ENCODE results near the gene MATN1. TPM values are rescaled to one million over a fixed set of nuclear protein-coding genes. Genes with fewer than 3 reads are reported as not detected.

MATN1 gene
- total RNA-seq, 2 experiments from 2014 or later, result 0.28 to 0.42 TPM

DNA sequence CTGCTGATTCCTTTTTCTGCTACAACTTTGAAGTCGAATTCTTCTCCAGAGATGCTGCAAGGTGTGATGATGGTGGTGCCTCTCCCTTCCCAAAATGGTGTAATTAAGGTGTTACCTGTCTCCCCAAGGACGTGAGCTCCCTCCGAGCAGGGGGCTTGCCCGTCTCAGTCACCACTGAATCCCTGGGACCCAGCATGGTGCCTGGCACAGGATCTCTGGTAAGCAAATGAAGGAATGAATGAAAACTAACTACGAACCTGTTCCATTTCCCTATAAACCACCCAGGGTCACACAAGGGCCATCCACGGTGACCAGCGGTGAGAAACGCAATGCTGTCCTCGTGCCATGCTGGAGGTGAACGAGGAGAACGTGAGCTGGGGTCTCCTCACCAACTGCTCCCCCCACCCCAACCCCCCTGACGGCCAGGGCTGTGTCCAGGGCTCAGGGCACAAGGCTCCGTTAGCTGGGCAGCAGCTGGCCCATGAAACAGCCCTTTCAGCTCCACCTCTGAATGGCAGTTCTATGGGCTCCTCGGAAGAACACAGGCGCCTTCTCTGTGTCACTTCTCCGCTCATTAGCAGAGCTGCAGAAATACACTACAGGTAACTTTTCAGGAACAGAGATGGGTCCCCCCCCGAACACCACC is 2.2 kb upstream of the MATN1 start:
- H3K4me2 ChIP-seq (ENCODE audit: low read length), result no peak overlapping the region
- H3K9me3 ChIP-seq (ENCODE audit: low read length), result no peaks in the 10 kb centered on the region
- no peak overlapping the region for H2AFZ ChIP-seq (ENCODE audit: low read length)
- intact Hi-C loops (cut with micrococcal nuclease; ENCODE audit: unreplicated experiment), result no loop called here
- CTCF ChIA-PET (ENCODE audit: unreplicated experiment), result interaction anchor here (1.8 kb wide), 1 partner anchor 53 kb away, joined by 5 read pairs; no protein-coding TSS in a partner anchor
- no peak overlapping the region for H3K27ac ChIP-seq (ENCODE audit: low read depth, low read length, poor library complexity, severe bottlenecking)
- H3K9me2 ChIP-seq (ENCODE audit: insufficient read depth, low read length), result no peaks in the 10 kb centered on the region
- POLR2A ChIA-PET, result interaction anchor here (1.6 kb wide), 1 partner anchor 29 kb away, joined by 4 read pairs; no protein-coding TSS in a partner anchor
- no peak for DNase-seq (ENCODE audit: low spot score)
- no peaks in the 10 kb centered on the region for H3K36me3 ChIP-seq (ENCODE audit: insufficient read depth, low read length)
- no peaks in the 10 kb centered on the region for H3K79me2 ChIP-seq (ENCODE audit: insufficient read depth, low read depth, low read length)
- no peaks in the 10 kb centered on the region for H4K20me1 ChIP-seq (ENCODE audit: insufficient read depth, low read length)
- peaks cover 32% of the 10 kb centered on the region for H3K4me1 ChIP-seq (ENCODE audit: insufficient read depth, low read length, poor library complexity, severe bottlenecking)
- H3K4me3 ChIP-seq (ENCODE audit: low read depth, low read length, poor library complexity, severe bottlenecking), result no peak overlapping the region
- no TSS peak for BruUV-seq (replicated peaks)
- TF ChIP-seq EZH2phosphoT487 (IDR thresholded peaks at IDR 0.05; ENCODE audit: borderline replicate concordance, low read depth, low read length), result no peak
- TF ChIP-seq, protein P1, sequence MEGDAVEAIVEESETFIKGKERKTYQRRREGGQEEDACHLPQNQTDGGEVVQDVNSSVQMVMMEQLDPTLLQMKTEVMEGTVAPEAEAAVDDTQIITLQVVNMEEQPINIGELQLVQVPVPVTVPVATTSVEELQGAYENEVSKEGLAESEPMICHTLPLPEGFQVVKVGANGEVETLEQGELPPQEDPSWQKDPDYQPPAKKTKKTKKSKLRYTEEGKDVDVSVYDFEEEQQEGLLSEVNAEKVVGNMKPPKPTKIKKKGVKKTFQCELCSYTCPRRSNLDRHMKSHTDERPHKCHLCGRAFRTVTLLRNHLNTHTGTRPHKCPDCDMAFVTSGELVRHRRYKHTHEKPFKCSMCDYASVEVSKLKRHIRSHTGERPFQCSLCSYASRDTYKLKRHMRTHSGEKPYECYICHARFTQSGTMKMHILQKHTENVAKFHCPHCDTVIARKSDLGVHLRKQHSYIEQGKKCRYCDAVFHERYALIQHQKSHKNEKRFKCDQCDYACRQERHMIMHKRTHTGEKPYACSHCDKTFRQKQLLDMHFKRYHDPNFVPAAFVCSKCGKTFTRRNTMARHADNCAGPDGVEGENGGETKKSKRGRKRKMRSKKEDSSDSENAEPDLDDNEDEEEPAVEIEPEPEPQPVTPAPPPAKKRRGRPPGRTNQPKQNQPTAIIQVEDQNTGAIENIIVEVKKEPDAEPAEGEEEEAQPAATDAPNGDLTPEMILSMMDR (conservative IDR thresholded peaks at IDR 0.05; ENCODE audit: low read length), result no peak

DNA sequence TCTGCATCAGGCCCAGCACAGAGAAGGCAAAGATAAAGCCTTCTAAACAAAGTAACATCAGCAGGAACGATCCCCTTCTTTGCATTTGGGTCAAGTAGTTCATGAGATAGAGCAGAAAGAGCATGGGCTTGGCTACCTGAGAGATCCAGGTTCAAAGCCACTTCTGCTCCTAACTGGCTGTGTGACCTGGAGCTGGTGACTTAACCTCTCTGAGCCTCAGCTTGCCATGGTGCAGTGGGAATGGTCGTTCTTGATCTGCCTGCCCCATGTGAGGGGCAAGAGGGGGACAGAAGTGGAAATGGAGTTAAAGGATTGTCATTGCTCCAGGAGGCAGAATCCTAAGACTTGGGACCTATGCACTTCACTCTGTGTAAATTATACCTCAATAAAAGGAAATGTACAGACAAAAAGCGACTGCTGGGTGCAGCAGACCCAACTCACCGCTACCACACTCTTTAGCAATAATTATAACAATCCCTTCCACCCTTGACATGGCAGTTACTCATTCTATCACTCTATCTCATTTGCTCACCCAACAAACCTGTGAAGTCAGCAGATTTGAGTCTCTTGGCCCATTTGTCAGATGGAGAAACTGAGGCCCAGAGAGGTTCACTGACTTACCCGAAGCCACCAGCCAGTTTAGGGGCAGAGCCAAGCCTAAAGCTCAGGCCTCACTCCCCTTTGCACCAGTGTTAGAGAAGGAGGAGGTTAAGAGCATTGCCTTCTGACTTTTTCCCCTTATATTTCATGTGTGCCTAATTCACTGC is 1.5 kb upstream of the MATN1 start:
- no peak for DNase-seq (ENCODE audit: low spot score)
- POLR2A ChIA-PET, result interaction anchor here (1.6 kb wide), 1 partner anchor 29 kb away, joined by 4 read pairs; no protein-coding TSS in a partner anchor

More for the DNA sequence above, 1.5 kb upstream of the MATN1 start:
- Histone ChIP-seq H3K79me2 (ENCODE audit: insufficient read depth, low read depth, low read length) (no peaks in the 10 kb centered on the region), H3K4me1 (ENCODE audit: insufficient read depth, low read length, poor library complexity, severe bottlenecking) (peaks cover 32% of the 10 kb centered on the region), H3K36me3 (ENCODE audit: insufficient read depth, low read length) (no peaks in the 10 kb centered on the region), H3K9me3 (ENCODE audit: low read length) (no peaks in the 10 kb centered on the region), H3K4me2 (ENCODE audit: low read length) (no peak overlapping the region), H4K20me1 (ENCODE audit: insufficient read depth, low read length) (no peaks in the 10 kb centered on the region), H3K27ac (ENCODE audit: low read depth, low read length, poor library complexity, severe bottlenecking) (no peak overlapping the region), H3K9me2 (ENCODE audit: insufficient read depth, low read length) (no peaks in the 10 kb centered on the region), H2AFZ (ENCODE audit: low read length) (no peak overlapping the region), H3K4me3 (ENCODE audit: low read depth, low read length, poor library complexity, severe bottlenecking) (no peak overlapping the region)
- no TSS peak for BruUV-seq (replicated peaks)
- CTCF ChIA-PET (ENCODE audit: unreplicated experiment), result interaction anchor here (1.6 kb wide), 1 partner anchor 26 kb away, joined by 4 read pairs; no protein-coding TSS in a partner anchor
- no peak for TF ChIP-seq EZH2phosphoT487 (IDR thresholded peaks at IDR 0.05; ENCODE audit: borderline replicate concordance, low read depth, low read length)
- TF ChIP-seq, protein P1 (conservative IDR thresholded peaks at IDR 0.05; ENCODE audit: low read length), result no peak
- intact Hi-C loops (cut with micrococcal nuclease; ENCODE audit: unreplicated experiment), result no loop called here

All from OCI-LY7 (cell line).